Measurements from ENCODE around the gene CREBL2. TPM values are rescaled to one million over a fixed set of nuclear protein-coding genes. Genes with fewer than 3 reads are reported as not detected.
"Not testable (repeated sequence)": the region's sequence is repeated elsewhere in the genome, so short reads cannot be mapped to it uniquely, and the experiment has no call there.

The CREBL2 gene
- total RNA-seq, 1 experiment from 2014 or later = 18.3 TPM

GRCh38 chr12:12651752-12652151 lies 40.1 kb downstream of the CREBL2 start:
- no peak overlapping the region for H2BK5ac ChIP-seq (ENCODE audit: insufficient read length, low read length)
- H4K8ac ChIP-seq (replicated peaks; ENCODE audit: insufficient read length, low read depth, low read length) = no peak overlapping the region
- no peak for DNase-seq
- no peaks in the 10 kb centered on the region for H3K23me2 ChIP-seq (ENCODE audit: insufficient read length, low read depth, low read length, poor library complexity, severe bottlenecking)
- H3K27ac ChIP-seq (ENCODE audit: insufficient read length, low read depth, low read length) = no peak overlapping the region
- H3K4ac ChIP-seq (ENCODE audit: low read depth, low read length) = no peak overlapping the region
- H3K56ac ChIP-seq (ENCODE audit: insufficient read length, low read depth, low read length) = no peak overlapping the region
- H3K14ac ChIP-seq (ENCODE audit: insufficient read depth, low read length) = no peak overlapping the region
- H3K9me3 Mint-ChIP-seq = peaks cover 55 to 56% of the 10 kb centered on the region in 2 experiments
- H2BK12ac ChIP-seq (ENCODE audit: insufficient read length, low read depth, low read length) = no peak overlapping the region
- no peak overlapping the region for H3K9ac ChIP-seq (ENCODE audit: extremely low read depth, insufficient read length, low read length)
- H3K23ac ChIP-seq (ENCODE audit: insufficient read length, low read depth, low read length) = no peak overlapping the region
- H2AK5ac ChIP-seq (ENCODE audit: insufficient read length, low read length) = no peak overlapping the region
- H3K4me3 Mint-ChIP-seq = no peak overlapping the region
- H4K5ac ChIP-seq (ENCODE audit: insufficient read length, low read depth, low read length) = no peak overlapping the region
- peaks cover 18% of the 10 kb centered on the region in 2 experiments for H3K4me1 Mint-ChIP-seq
- no peak overlapping the region for H2BK120ac ChIP-seq (ENCODE audit: low read depth, low read length, poor library complexity, severe bottlenecking)
- no peak overlapping the region for H3T11ph ChIP-seq (ENCODE audit: low read length)
- H3K27ac Mint-ChIP-seq = no peak overlapping the region
- H3K27me3 Mint-ChIP-seq (ENCODE audit: low read depth) = no peaks in the 10 kb centered on the region; the same call in none of the 2 replicates
- H3K79me2 ChIP-seq (ENCODE audit: insufficient read depth, low read length) = no peaks in the 10 kb centered on the region
- TF ChIP-seq CTCF (conservative IDR thresholded peaks at IDR 0.05) = no peak
- no peaks in the 10 kb centered on the region for H3K27me3 ChIP-seq (ENCODE audit: insufficient read depth, low read length)
- H3K4me2 ChIP-seq (ENCODE audit: insufficient read depth, insufficient read length, low read length) = no peak overlapping the region
- no peak overlapping the region for H4K91ac ChIP-seq (ENCODE audit: insufficient read length, low read depth, low read length)
- no peak overlapping the region for H2BK15ac ChIP-seq (ENCODE audit: low read depth, low read length)
- peaks cover 34% of the 10 kb centered on the region for H3K9me3 ChIP-seq (ENCODE audit: control insufficient read depth, low read depth, low read length)
- no peaks in the 10 kb centered on the region for H4K20me1 ChIP-seq (ENCODE audit: control insufficient read depth, insufficient read depth, insufficient read length)
- no peak overlapping the region for H2BK20ac ChIP-seq (ENCODE audit: low read depth, low read length, poor library complexity, severe bottlenecking)
- H3K36me3 Mint-ChIP-seq (ENCODE audit: insufficient read depth in 1 of 3, low read depth in 3 of 3) = peaks cover 44 to 72% (median 49%) of the 10 kb centered on the region in 3 experiments
- H3K18ac ChIP-seq (ENCODE audit: insufficient read length, low read depth, low read length) = no peak overlapping the region
- no peaks in the 10 kb centered on the region for H3K79me1 ChIP-seq (ENCODE audit: insufficient read depth, low read depth, low read length, poor library complexity, severe bottlenecking)
- H2AFZ ChIP-seq (ENCODE audit: low read length) = no peak overlapping the region
- no peaks in the 10 kb centered on the region for H3K4me1 ChIP-seq (ENCODE audit: insufficient read depth, low read length)

- H2BK120ac ChIP-seq (ENCODE audit: low read depth, low read length, poor library complexity, severe bottlenecking); H3K27ac ChIP-seq (ENCODE audit: insufficient read length, low read depth, low read length); H4K20me1 ChIP-seq (ENCODE audit: control insufficient read depth, insufficient read depth, insufficient read length); H4K91ac ChIP-seq (ENCODE audit: insufficient read length, low read depth, low read length); H4K5ac ChIP-seq (ENCODE audit: insufficient read length, low read depth, low read length); H3K23me2 ChIP-seq (ENCODE audit: insufficient read length, low read depth, low read length, poor library complexity, severe bottlenecking); H3K4me2 ChIP-seq (ENCODE audit: insufficient read depth, insufficient read length, low read length); H3K4ac ChIP-seq (ENCODE audit: low read depth, low read length); H3T11ph ChIP-seq (ENCODE audit: low read length); H3K4me1 ChIP-seq (ENCODE audit: insufficient read depth, low read length); H3K23ac ChIP-seq (ENCODE audit: insufficient read length, low read depth, low read length); H3K79me2 ChIP-seq (ENCODE audit: insufficient read depth, low read length); H4K8ac ChIP-seq (replicated peaks; ENCODE audit: insufficient read length, low read depth, low read length); H2AFZ ChIP-seq (ENCODE audit: low read length); H3K9ac ChIP-seq (ENCODE audit: extremely low read depth, insufficient read length, low read length); H3K27me3 ChIP-seq (ENCODE audit: insufficient read depth, low read length); DNase-seq; H3K27me3 Mint-ChIP-seq (ENCODE audit: low read depth); H2BK15ac ChIP-seq (ENCODE audit: low read depth, low read length); H2BK20ac ChIP-seq (ENCODE audit: low read depth, low read length, poor library complexity, severe bottlenecking); H3K56ac ChIP-seq (ENCODE audit: insufficient read length, low read depth, low read length); H2BK5ac ChIP-seq (ENCODE audit: insufficient read length, low read length); H3K27ac Mint-ChIP-seq; H2BK12ac ChIP-seq (ENCODE audit: insufficient read length, low read depth, low read length); H3K14ac ChIP-seq (ENCODE audit: insufficient read depth, low read length); H3K4me3 Mint-ChIP-seq; H3K18ac ChIP-seq (ENCODE audit: insufficient read length, low read depth, low read length); H2AK5ac ChIP-seq (ENCODE audit: insufficient read length, low read length); H3K79me1 ChIP-seq (ENCODE audit: insufficient read depth, low read depth, low read length, poor library complexity, severe bottlenecking): not testable (repeated sequence)
- peaks cover 36 to 67% (median 44%) of the 10 kb centered on the region in 3 experiments for H3K36me3 Mint-ChIP-seq (ENCODE audit: insufficient read depth in 1 of 3, low read depth in 3 of 3)
- peaks cover 23% of the 10 kb centered on the region in 2 experiments for H3K4me1 Mint-ChIP-seq
- H3K9me3 ChIP-seq (ENCODE audit: control insufficient read depth, low read depth, low read length) = peaks cover 31% of the 10 kb centered on the region
- peaks cover 45 to 47% of the 10 kb centered on the region in 2 experiments for H3K9me3 Mint-ChIP-seq
- WGBS (ENCODE audit: extremely low coverage, insufficient read length, low lambda C conversion rate) = no CpG with 5 or more reads among the region's 4 CpGs
Observed at GRCh38 chr12:12652704-12653103, 41.0 kb downstream of the CREBL2 start.
